ENCODE measurements around the gene SPARC. TPM values are rescaled to one million over a fixed set of nuclear protein-coding genes. Genes with fewer than 3 reads are reported as not detected.
A peak's percentile ranks its signal among the peaks of the same experiment; 100 is the strongest.

SPARC gene
- polyA plus RNA-seq, 1 of the 3 experiments (the other 2 are of a cell fraction), result 1,115 TPM

DNA sequence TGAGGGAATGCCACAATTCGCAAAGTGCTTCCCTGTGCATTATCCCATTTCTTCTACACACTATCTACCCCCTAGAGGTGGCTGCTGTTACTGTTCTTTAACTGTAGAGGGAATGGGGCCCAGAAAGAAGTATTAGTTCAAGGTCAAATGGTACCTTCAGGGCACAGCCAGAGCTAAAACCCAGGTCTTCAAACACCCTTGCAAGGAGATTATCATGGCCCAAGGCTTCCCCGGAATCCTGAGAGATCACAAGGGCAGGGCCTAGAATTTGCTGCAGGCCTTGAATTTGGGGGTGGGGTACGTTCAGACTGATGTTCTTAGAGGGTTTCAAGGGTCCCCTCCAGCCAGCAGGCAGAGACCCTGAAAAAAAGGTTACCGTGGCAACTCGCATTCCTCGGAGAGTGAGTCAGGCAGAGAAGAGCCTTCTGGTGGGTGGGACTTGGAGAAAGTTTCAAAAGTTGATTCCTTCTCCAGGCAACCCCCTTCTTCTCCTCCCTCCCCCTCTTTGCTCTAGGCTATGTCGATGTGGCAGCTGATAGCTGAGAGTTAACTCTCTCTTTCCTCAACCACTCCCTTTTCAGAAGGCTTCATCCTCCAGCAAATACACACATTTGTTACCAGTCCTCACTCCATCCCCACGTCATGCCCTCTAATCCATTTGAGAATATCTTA, 1.9 kb downstream of the SPARC start:
- WGBS (ENCODE audit: low lambda C conversion rate), result 11% methylated on average over 8 of the region's 8 CpGs
- TF ChIP-seq, protein P1, sequence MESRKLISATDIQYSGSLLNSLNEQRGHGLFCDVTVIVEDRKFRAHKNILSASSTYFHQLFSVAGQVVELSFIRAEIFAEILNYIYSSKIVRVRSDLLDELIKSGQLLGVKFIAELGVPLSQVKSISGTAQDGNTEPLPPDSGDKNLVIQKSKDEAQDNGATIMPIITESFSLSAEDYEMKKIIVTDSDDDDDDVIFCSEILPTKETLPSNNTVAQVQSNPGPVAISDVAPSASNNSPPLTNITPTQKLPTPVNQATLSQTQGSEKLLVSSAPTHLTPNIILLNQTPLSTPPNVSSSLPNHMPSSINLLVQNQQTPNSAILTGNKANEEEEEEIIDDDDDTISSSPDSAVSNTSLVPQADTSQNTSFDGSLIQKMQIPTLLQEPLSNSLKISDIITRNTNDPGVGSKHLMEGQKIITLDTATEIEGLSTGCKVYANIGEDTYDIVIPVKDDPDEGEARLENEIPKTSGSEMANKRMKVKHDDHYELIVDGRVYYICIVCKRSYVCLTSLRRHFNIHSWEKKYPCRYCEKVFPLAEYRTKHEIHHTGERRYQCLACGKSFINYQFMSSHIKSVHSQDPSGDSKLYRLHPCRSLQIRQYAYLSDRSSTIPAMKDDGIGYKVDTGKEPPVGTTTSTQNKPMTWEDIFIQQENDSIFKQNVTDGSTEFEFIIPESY (IDR thresholded peaks at IDR 0.05; ENCODE audit: borderline replicate concordance, low read depth), result peak; percentile 25; the same call in 1 of the 2 replicates
- no peak for TF ChIP-seq RAD21 (IDR thresholded peaks at IDR 0.05; ENCODE audit: low read length)
- TF ChIP-seq, protein P2, sequence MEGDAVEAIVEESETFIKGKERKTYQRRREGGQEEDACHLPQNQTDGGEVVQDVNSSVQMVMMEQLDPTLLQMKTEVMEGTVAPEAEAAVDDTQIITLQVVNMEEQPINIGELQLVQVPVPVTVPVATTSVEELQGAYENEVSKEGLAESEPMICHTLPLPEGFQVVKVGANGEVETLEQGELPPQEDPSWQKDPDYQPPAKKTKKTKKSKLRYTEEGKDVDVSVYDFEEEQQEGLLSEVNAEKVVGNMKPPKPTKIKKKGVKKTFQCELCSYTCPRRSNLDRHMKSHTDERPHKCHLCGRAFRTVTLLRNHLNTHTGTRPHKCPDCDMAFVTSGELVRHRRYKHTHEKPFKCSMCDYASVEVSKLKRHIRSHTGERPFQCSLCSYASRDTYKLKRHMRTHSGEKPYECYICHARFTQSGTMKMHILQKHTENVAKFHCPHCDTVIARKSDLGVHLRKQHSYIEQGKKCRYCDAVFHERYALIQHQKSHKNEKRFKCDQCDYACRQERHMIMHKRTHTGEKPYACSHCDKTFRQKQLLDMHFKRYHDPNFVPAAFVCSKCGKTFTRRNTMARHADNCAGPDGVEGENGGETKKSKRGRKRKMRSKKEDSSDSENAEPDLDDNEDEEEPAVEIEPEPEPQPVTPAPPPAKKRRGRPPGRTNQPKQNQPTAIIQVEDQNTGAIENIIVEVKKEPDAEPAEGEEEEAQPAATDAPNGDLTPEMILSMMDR (IDR thresholded peaks at IDR 0.05), result peak; percentile 52
- peak; percentile 68 for TF ChIP-seq POLR2AphosphoS5 (IDR thresholded peaks at IDR 0.05; ENCODE audit: low read depth, low read length)
- TF ChIP-seq, protein P3, sequence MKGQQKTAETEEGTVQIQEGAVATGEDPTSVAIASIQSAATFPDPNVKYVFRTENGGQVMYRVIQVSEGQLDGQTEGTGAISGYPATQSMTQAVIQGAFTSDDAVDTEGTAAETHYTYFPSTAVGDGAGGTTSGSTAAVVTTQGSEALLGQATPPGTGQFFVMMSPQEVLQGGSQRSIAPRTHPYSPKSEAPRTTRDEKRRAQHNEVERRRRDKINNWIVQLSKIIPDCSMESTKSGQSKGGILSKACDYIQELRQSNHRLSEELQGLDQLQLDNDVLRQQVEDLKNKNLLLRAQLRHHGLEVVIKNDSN (IDR thresholded peaks at IDR 0.05; ENCODE audit: borderline replicate concordance, low read depth), result no peak
- peak; percentile 38 for TF ChIP-seq TAF1 (IDR thresholded peaks at IDR 0.05; ENCODE audit: borderline replicate concordance, low read depth, low read length)
- TF ChIP-seq, protein P4, sequence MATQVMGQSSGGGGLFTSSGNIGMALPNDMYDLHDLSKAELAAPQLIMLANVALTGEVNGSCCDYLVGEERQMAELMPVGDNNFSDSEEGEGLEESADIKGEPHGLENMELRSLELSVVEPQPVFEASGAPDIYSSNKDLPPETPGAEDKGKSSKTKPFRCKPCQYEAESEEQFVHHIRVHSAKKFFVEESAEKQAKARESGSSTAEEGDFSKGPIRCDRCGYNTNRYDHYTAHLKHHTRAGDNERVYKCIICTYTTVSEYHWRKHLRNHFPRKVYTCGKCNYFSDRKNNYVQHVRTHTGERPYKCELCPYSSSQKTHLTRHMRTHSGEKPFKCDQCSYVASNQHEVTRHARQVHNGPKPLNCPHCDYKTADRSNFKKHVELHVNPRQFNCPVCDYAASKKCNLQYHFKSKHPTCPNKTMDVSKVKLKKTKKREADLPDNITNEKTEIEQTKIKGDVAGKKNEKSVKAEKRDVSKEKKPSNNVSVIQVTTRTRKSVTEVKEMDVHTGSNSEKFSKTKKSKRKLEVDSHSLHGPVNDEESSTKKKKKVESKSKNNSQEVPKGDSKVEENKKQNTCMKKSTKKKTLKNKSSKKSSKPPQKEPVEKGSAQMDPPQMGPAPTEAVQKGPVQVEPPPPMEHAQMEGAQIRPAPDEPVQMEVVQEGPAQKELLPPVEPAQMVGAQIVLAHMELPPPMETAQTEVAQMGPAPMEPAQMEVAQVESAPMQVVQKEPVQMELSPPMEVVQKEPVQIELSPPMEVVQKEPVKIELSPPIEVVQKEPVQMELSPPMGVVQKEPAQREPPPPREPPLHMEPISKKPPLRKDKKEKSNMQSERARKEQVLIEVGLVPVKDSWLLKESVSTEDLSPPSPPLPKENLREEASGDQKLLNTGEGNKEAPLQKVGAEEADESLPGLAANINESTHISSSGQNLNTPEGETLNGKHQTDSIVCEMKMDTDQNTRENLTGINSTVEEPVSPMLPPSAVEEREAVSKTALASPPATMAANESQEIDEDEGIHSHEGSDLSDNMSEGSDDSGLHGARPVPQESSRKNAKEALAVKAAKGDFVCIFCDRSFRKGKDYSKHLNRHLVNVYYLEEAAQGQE (IDR thresholded peaks at IDR 0.05; ENCODE audit: low read depth, low read length), result 0 out of 2 replicates have a peak, but pooled peaks have one; percentile 6
- TF ChIP-seq JUND (IDR thresholded peaks at IDR 0.05), result peak; percentile 81
- no peak for TF ChIP-seq RFX5 (IDR thresholded peaks at IDR 0.05; ENCODE audit: low read length)
- peak; percentile 80 for TF ChIP-seq FOSL2 (IDR thresholded peaks at IDR 0.05; ENCODE audit: borderline replicate concordance, low read depth)
- peak; percentile 90; the same call in 1 of the 2 replicates for TF ChIP-seq SIN3A (IDR thresholded peaks at IDR 0.05; ENCODE audit: borderline replicate concordance, low read depth, low read length)
- peak in 1 of 2 experiments; percentile 46; a peak in 1 of 4 replicates for TF ChIP-seq EP300 (IDR thresholded peaks at IDR 0.05; ENCODE audit: borderline replicate concordance in 1 of 2, low read depth in 1 of 2, low read length in 1 of 2)
- TF ChIP-seq TEAD4 (IDR thresholded peaks at IDR 0.05; ENCODE audit: borderline replicate concordance, insufficient read depth), result peak; percentile 91
- TF ChIP-seq YY1 (IDR thresholded peaks at IDR 0.05; ENCODE audit: low read depth), result 0 out of 2 replicates have a peak, but pooled peaks have one; percentile 14
- TF ChIP-seq TCF12 (IDR thresholded peaks at IDR 0.05), result peak; percentile 49
- peak; percentile 62; the same call in 1 of the 2 replicates for TF ChIP-seq RXRA (IDR thresholded peaks at IDR 0.05; ENCODE audit: borderline replicate concordance, low read depth)
- TF ChIP-seq, protein P5, sequence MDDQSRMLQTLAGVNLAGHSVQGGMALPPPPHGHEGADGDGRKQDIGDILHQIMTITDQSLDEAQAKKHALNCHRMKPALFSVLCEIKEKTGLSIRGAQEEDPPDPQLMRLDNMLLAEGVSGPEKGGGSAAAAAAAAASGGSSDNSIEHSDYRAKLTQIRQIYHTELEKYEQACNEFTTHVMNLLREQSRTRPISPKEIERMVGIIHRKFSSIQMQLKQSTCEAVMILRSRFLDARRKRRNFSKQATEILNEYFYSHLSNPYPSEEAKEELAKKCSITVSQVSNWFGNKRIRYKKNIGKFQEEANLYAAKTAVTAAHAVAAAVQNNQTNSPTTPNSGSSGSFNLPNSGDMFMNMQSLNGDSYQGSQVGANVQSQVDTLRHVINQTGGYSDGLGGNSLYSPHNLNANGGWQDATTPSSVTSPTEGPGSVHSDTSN (IDR thresholded peaks at IDR 0.05), result peak; percentile 3; the same call in 1 of the 2 replicates
- TF ChIP-seq GATA2 (CRISPR knock-in tag; IDR thresholded peaks at IDR 0.05), result no peak
- peak; percentile 44 for TF ChIP-seq NFIC (IDR thresholded peaks at IDR 0.05; ENCODE audit: borderline replicate concordance)
- H3F3A ChIP-seq (replicated peaks; ENCODE audit: insufficient read depth), result peaks cover 44% of the 10 kb centered on the region
- H3K9me2 ChIP-seq, result no peaks in the 10 kb centered on the region
- CTCF ChIA-PET, result interaction anchor here (0.8 to 2.3 kb wide), 8 partner anchors 11 to 52 kb away, joined by 3 to 11 read pairs (median 5); no protein-coding TSS in a partner anchor
- H3K79me2 ChIP-seq (ENCODE audit: insufficient read depth), result peaks cover 81% of the 10 kb centered on the region
- no peak overlapping the region for H2AFZ ChIP-seq (ENCODE audit: low read depth)
- no peaks in the 10 kb centered on the region for H3K27me3 ChIP-seq (ENCODE audit: insufficient read depth)
- H3K9me3 ChIP-seq, result no peaks in the 10 kb centered on the region
- POLR2A ChIA-PET, result no interaction called here
- peak overlapping the region; percentile 91 for H3K9ac ChIP-seq
- H3K4me2 ChIP-seq, result peak overlapping the region; percentile 80
- peak overlapping the region; percentile 68 to 83; a peak in 3 of 4 replicates for H3K4me3 ChIP-seq (ENCODE audit: low read depth in 2 of 2, low read length in 1 of 2)
- DNase-seq, result no peak
- H3K36me3 ChIP-seq (replicated peaks in 1 of 2; ENCODE audit: control insufficient read depth in 1 of 2, insufficient read depth in 2 of 2, low read length in 1 of 2), result peaks cover 27 to 48% of the 10 kb centered on the region in 2 experiments
- H4K20me1 ChIP-seq (ENCODE audit: insufficient read depth), result peaks cover 50% of the 10 kb centered on the region
- H3K27ac ChIP-seq (ENCODE audit: low read depth in 2 of 2, low read length in 1 of 2), result peak overlapping the region; percentile 85 to 97; a peak in 3 of 4 replicates
- peaks cover 33 to 44% of the 10 kb centered on the region in 2 experiments for H3K4me1 ChIP-seq (ENCODE audit: control insufficient read depth in 1 of 2, insufficient read depth in 2 of 2, low read depth in 1 of 2, low read length in 1 of 2)
